GM18867 (cell line): ENCODE measurements around the gene TMEM255B.
"Not testable (repeated sequence)": the region's sequence is repeated elsewhere in the genome, so short reads cannot be mapped to it uniquely, and the experiment has no call there.

ENCODE experiments used
- ATAC-seq: cut with Tn5 transposase; IDR thresholded peaks from one replicate; pipeline ENCODE4 v1.9.1; 2021; ENCODE audit warnings: mild to moderate bottlenecking, moderate library complexity; ENCODE audit not compliant: unreplicated experiment

TMEM255B gene

DNA sequence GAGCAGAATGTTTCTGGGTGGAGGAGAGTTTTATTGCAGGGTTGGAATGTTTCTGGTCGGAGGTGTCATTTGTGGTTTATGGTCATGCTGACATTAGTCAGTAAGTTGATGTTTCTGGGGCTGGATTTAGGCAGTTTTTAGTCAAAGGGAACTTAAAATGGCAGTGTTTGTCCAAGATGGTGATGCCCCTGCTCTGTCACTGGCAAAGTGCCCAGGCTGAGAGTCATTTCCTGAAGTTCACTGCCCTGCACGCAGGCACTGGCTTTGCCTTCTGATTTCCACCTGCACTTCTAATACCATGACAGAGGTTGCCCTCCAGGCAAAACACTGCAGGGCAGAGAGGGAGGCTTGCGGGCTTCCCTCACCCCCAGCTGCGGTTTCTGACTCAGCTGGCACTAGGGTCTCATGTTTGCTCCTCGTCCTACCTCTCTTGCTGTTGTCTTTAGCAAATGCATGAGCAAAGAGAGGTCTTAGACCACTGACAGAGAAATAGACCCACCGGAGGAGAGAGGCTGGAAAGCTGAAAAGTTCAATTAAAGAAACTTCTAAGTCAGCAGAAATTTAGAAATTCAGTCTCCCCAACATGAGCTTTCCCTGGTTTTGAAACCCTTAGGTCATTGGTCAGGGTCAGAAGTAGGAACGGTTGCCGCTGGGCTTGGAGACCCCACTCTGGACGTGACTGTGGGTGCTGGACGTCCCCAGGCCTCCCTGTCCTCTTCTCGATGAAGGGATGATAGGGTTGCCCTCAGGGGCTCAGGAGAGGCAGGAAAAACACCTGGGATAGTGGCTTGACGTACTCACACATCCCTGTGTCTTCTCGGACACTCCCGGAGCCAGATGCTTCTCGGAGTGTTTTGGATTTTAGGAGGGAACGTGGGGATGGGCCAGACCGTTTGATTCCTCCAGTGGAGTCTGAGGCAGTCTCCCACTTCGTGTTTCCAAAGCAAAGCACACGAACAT, 26.3 kb downstream of the TMEM255B start:
- ATAC-seq = no peak

- ATAC-seq = no peak
These were observed 27.3 kb downstream of the TMEM255B start for GRCh38 chr13:113786262-113786841.

DNA sequence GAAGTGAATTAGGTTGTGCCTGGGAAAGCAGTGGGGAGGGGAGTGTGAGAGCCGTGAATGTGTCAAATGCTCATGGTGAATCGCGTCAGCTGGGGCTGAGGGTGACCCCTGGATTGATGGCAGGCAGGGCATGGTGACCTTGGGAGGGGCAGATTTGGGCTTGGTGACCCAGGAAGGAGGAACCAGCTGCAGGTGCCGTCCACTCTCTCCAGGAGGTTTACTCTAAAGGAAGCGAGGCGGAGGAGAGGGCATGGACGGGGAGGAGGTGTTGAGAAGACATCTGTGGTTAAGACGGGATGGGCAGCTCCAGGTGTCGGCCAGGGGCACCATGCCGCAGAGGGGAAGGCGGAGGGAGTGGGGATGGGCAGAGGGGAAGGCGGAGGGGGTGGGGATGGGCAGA, 28.7 kb downstream of the TMEM255B start:
- ATAC-seq = no peak

DNA sequence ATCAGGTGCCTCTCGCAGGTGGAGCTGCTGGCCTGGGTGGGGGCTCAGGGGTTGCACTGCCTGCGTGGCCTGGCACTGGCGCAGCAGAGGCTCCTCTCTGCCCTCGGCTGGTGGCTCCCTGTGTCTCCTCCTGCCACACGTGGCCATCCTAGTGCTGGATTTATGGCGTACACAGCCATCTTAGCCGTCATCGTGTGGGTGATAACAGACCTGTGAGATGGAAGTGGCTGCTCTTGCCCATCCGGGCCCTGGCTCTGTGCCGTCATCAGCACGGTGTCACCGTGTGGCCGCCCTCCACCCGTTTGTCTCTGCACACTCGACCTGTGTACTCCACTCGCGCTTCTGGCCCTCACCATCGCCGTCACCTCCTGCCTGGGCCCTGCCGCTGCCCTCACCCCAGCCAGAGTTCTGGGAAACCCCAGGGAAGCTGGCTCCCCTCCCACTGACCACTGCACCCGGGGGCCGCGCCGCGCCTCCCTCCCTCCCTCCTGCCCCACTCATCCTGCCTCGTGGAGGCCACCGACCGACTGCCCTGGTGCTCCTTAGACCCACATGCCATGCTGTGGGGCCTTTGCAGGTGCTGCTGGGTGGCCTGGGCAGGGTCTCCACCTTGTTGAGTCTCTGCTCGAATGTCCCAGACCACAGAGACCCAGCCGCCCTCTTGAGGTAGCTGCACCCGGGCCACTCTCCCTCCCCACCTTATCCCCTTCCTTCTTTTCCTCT, 29.5 kb downstream of the TMEM255B start:
- ATAC-seq = no peak

DNA sequence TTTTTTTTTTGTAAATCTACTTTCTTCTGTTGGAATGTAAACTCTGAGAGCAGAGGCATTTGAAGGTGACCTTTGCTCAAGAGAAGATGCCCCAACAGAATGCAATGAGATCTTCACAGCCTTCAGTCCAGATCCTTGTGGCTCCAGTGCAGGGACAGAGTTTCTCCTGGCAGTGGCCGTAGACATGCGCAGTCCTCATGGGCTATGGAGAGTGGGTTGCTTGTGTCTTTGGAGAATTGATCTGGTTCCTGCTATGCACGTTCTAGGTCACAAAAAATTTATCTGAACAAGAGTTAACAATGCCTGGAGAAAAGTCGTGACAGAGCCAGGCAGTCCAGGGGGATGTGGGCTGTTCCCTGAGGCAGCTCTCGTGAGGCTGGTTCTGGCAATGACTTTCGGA, 30.1 kb downstream of the TMEM255B start:
- no peak for ATAC-seq

DNA sequence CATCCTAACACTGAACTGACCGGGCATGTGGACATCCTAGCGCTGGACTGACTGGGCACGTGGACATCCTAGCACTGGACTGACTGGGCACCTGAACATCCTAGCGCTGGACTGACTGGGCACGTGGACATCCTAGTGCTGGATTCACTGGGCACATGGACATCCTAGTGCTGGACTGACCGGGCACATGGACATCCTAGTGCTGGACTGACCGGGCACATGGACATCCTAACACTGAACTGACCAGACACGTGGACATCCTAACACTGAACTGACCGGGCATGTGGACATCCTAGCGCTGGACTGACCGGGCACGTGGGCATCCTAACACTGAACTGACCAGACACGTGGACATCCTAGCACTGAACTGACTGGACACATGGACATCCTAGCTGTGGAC, 30.9 kb downstream of the TMEM255B start:
- not testable (repeated sequence) for ATAC-seq

DNA sequence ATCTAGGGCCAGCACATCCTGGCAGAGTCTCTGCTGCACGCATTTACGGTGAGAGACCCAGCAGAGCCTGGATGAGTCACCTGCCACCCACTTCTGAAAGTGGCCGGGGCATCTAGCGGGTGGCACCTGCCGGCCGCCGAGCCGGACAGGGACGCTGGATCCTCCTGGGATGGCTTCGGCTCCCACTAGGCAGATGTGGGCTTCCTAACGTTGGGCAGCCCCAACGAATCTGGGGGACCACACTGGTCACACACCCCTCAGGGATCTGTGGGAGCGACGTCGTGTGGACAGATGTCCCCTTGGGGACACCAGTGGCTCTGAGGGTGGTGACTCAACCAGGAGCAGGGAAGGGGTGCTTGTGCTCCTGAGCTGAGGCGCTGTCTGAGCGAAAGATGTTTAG, 32.2 kb downstream of the TMEM255B start:
- ATAC-seq = no peak

DNA sequence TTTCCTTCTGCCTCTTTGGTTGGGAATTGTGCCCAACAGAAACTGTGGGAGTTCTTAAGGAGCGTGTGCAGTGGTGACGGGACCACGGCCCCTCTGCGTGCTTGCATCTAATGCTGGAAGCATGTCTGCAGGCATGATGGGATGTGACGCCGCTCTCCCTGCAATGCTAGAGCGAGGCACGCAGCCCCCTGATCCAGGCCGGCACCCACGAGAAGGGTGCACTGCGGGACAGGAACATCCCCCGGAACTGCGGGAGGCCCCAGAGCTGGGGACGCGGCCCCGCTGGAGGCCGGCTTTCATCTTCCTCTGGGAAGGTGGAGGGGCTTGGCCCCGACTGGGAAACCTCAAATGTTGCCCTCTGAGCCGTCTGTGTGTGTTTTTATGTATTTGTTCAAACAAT, 32.7 kb downstream of the TMEM255B start:
- ATAC-seq = no peak

DNA sequence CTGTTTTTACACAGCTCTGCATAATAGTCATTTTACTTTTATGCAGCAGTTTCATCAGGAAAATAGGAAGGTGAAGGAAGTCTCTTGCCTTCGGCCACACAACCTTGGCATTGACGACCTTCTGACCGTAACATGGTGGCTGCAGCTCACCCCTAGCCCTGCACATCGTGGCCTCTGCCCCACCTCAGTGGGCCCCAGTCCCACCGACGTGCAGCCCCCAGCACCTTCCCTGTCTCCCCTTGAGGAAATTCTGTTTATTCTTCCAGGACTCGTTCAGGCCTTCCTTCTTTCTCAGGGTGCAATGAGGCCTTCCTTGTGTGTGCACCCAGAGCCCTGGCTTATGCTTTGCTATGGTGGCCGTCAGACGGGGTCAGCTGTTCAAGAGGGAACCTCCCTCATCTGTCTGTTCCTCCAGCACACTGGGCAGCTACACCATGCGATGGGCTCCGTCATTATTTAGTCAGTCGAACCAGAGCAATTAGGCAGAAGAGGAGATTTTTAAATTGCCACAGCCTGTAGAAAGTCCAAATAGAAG, 33.3 kb downstream of the TMEM255B start:
- ATAC-seq = no peak

- no peak for ATAC-seq
These were observed 34.1 kb downstream of the TMEM255B start for GRCh38 chr13:113792886-113793717.

- ATAC-seq = no peak
These were observed 34.7 kb downstream of the TMEM255B start for GRCh38 chr13:113793718-113794085.

DNA sequence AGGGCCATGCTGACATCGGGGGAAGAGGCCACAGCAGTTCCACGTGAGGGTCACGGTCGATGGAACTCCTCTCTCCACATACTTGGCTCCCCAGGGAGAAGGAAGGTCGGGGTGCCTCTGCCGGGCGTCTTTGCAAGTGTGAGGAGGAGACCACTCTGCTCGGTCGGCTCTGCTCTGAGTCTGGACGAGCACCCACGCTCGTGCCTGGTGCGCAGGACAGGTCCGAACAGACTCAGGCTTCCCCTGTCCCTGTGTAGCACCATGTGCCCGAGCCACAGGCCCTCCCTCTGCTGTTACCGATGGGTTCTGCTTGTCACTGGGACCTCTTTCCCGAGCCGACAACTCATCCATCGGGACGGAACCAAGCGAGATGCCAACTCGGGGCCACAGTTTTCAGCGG, 35.1 kb downstream of the TMEM255B start:
- no peak for ATAC-seq

GRCh38 chr13:113794764-113795173, 35.7 kb downstream of the TMEM255B start:
- no peak for ATAC-seq

GRCh38 chr13:113795362-113795761, 36.3 kb downstream of the TMEM255B start:
- not testable (repeated sequence) for ATAC-seq

DNA sequence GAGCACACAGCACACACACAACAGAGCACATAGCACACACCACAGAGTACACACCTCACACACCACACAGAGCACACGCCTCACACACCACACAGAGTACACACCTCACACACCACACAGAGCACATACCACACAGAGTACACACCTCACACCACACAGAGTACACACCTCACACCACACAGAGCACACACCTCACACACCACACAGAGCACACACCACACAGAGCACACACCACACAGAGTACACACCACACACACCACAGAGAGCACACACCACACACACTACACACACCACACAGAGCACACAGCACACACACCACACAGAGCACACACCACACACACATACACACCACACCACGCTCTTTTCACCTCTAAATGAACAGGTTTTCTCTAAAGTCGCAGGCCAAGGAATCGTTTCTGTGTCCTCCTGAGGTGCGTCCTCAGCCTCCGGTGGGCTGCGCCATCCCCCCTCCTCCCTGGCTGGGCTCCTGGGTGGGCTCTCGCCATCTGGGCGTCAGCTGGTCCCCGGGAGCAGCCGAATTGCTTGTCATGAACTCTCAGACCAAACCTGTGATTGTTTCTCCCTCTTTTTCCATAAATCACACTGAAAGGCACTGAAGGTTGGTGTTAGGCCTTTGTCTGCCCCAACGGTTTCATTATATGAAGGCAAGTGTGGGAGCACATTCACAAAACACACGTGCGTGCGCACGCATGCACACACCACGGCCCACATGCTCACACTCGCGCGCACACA, 37.4 kb downstream of the TMEM255B start:
- ATAC-seq = no peak

- no peak for ATAC-seq
These were observed 38.1 kb downstream of the TMEM255B start for GRCh38 chr13:113796964-113797676.

- ATAC-seq = no peak
These were observed 39.3 kb downstream of the TMEM255B start for GRCh38 chr13:113798200-113798811.

DNA sequence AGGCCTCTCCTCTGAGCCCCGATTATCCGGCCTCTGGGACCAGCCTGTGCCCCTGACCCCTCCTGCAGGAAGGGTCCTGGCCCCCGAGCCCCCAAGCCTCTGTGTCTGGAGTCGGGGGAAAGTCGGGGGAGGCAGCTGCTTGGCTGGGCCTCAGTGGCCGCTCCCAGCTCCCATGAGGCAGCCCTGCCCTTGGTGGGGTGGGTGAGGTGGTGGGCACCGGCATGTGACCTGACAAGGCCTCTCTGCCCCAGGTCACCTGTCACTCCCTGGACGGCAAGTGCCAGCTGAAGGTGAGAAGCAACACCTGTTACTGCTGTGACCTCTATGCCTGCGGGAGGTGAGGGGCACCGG, 41.5 kb downstream of the TMEM255B start:
- no peak for ATAC-seq
